Epithelial cell of proximal tubule (primary cell): ENCODE data around the gene SLC1A2. TPM values are rescaled to one million over a fixed set of nuclear protein-coding genes. Genes with fewer than 3 reads are reported as not detected.
A peak's percentile ranks its signal among the peaks of the same experiment; 100 is the strongest.

Experiments used
- DNase-seq: peaks from one replicate; pipeline ENCODE4 v3.0.0-alpha.2; 2011; ENCODE audit warnings: low read depth
- H3K4me3 ChIP-seq: 2 replicates; pipeline ENCODE4 v1.5.1; 2011; ENCODE audit warnings: low read depth, mild to moderate bottlenecking, low read length
- total RNA-seq: library from RNA; depleted of rRNA; stranded (reverse); fragments of >200 nt; gene quantifications from 2 replicates; pipeline ENCODE4 v1.2.3, GENCODE V29; 2015
- TF ChIP-seq, protein P1 (sequence below): conservative IDR thresholded peaks from 2 replicates; pipeline ENCODE4 v1.5.1; 2012; ENCODE audit warnings: low read depth, mild to moderate bottlenecking, low read length

The SLC1A2 gene
- total RNA-seq, 1 donor from 2014 or later, result not detected

DNA sequence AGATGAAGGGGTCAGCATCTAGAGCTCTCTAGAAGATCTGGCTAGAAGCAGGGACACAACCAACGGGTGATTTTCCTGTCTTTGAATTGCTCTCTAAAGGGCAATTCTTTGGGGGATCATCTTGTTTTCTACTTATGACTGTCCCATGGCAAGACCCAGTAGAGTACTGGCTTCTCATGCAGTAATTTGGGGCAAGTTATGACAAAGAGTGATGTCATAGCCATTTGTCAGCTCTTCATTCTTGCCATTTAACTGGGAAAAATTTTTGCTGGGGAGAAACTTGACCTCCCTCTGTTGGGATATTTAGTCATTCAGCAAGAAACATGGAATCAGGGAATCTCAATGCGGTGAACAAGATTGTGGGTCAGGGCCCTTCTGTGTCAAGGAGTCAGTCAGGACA lies 80.4 kb downstream of the SLC1A2 start:
- H3K4me3 ChIP-seq, result no peak overlapping the region
- no peak for DNase-seq
- TF ChIP-seq, protein P1, sequence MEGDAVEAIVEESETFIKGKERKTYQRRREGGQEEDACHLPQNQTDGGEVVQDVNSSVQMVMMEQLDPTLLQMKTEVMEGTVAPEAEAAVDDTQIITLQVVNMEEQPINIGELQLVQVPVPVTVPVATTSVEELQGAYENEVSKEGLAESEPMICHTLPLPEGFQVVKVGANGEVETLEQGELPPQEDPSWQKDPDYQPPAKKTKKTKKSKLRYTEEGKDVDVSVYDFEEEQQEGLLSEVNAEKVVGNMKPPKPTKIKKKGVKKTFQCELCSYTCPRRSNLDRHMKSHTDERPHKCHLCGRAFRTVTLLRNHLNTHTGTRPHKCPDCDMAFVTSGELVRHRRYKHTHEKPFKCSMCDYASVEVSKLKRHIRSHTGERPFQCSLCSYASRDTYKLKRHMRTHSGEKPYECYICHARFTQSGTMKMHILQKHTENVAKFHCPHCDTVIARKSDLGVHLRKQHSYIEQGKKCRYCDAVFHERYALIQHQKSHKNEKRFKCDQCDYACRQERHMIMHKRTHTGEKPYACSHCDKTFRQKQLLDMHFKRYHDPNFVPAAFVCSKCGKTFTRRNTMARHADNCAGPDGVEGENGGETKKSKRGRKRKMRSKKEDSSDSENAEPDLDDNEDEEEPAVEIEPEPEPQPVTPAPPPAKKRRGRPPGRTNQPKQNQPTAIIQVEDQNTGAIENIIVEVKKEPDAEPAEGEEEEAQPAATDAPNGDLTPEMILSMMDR, result no peak

DNA sequence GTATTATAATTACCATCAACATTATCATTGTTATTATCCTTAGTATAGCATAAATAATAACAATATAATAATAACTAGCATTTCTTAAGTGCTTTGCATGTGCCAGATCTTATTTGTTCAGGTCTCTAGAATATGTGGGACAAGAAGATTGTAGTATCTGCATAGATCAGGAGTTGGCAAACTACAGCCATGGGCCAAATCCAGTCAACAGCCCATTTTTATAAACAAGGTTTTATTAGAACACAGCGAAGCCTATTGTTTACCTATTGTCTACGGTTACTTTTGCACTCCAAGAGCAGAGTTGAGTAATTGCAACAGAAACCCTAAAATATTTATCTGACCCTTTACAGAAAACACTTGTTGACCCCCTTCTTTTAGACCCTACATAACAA lies 81.4 kb downstream of the SLC1A2 start:
- TF ChIP-seq, protein P1, result no peak
- H3K4me3 ChIP-seq, result no peak overlapping the region
- no peak for DNase-seq

DNA sequence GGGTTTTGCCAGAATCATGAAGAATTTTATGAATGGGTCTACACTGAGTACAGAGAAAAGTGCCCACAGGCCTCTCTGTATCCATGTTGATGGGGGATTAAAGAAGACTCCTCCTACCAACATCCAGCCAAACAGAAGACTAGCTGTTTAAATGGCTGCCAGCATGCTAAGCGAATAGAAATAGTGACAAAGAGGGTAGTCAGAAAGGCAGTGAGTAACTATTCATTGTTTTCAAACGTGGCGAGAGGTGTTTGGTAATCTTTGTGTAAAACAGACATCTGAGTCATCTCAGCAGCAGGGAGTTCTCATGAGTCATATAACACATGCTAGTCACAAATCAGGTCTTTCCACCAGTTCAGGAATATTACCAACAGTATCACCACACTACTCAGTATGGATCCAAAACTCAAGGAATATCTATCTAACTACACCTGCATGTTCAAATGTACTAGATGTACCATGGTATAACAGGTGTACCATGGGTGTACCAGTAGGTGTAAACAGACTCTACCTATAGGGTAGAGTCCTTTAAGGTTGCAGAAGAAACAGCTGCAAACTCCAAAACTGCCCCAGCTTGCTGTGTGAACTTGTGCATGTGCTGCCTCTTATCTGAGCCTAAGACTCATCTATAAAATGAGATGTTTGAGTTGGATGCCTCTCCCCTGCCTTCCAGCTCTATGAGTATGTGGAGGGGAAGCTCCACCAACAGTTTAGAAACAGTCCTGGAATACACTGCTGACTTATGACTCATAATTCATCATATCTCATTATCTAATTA lies 82.0 kb downstream of the SLC1A2 start:
- H3K4me3 ChIP-seq, result no peak overlapping the region

DNA sequence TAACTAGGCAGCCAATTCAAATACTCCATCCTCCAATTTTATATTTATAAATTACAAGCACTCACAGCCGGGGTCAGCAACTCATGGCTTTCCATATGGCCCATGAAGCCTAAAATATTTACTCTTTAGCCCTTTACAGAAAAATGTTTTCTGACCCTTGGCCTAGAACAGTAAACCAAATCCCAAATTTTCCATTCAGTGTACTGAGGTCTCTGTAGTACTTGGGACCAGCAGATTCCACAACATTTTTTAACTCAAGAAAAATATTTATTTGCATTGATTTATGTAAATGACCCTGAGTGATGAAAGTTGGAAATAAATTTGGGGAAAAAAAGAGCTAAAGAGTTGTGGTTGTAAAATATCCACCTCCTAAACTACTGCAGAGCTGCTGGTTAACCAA lies 82.6 kb downstream of the SLC1A2 start:
- H3K4me3 ChIP-seq, result no peak overlapping the region
- no peak for DNase-seq
- TF ChIP-seq, protein P1, result no peak

More for the DNA sequence above, 82.0 kb downstream of the SLC1A2 start:
- TF ChIP-seq, protein P1, result no peak
- peak; percentile 97 for DNase-seq

DNA sequence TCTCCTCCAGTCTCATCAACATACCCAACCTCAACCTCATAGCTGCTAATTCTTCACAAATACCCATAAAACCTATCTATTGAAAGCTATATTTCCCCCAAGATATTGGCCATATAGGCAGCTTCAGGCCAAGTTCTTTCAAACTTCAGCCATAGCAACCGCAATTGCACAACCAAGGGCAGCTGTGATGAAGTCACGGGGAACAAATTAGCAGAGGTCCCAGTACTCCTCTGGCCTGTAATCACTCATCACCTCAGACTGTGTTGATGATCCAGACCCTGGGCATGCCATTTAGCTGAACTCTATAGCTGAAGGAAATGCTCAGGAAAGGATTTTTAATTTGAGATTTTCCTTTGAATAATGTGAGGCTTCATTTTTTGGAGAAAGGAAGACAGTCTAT lies 84.1 kb downstream of the SLC1A2 start:
- no peak overlapping the region for H3K4me3 ChIP-seq
- no peak for DNase-seq
- TF ChIP-seq, protein P1, result no peak

DNA sequence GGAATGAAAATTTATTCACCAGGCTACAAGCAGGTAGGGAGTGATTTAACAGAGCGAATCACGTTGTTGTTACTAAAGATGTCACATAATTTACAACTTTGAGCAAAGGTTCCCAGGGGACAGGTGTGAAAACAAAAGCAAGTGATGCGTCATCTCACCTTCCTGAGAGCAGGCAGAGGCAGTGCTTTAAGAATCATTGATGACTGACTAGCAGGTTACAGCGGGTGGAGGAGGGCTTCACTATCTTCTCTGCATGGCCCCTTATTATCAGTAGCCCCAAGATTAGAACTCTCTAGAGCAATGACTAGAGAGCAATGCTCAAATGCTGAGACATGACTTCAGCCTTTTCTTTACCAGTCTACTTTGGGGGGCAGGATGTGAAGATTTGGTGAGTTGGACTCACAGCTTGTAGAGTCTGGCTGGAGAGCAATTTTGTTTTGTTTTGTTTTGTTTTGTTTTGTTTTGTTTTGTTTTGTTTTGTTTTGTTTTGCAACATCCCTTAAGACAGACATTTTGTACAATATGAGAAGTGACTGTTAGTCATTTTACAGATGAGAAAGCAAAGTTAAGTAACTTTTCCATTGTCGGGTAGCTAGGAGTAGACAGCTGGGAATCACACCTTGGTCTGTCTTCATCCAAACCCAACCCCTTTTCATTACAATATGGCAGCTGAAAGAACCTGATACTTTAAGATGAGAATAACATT lies 84.8 kb downstream of the SLC1A2 start:
- TF ChIP-seq, protein P1, result no peak
- no peak overlapping the region for H3K4me3 ChIP-seq
- no peak for DNase-seq
